IPS-18c (cell line): ENCODE data around the gene CD81.

ENCODE experiments used
- H3K4me3 ChIP-seq: 2 replicates; pipeline ENCODE4 v1.7.0; 2013; ENCODE audit warnings: low read depth, mild to moderate bottlenecking, low read length, moderate library complexity; ENCODE audit not compliant: insufficient read depth
- H3K9me3 ChIP-seq: one replicate; pipeline ENCODE4 v1.6.1; 2013; ENCODE audit warnings: mild to moderate bottlenecking, low read length, moderate library complexity; ENCODE audit not compliant: control insufficient read depth, insufficient read depth

The CD81 gene

DNA sequence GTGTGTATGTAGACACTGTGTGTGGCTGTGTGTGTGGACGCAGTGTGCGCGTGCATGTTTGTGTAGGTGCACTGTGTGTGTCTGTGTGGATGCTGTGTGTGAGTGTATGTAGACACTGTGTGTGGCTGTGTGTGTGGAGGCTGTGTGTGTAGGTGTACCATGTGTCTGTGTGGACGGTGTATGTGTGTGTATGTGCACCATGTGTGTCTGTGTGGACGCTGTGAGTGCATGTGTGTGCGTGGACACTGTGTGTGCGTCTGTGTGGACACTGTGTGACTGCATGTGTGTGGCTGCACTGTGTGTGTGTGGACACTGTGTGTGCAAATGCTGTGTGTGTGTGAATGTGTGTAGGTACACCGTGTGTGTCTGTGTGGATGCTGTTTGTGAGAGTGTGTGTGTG is 56.9 kb downstream of the CD81 start:
- Histone ChIP-seq H3K4me3 (no peak overlapping the region), H3K9me3 (peaks cover 2% of the 10 kb centered on the region)

DNA sequence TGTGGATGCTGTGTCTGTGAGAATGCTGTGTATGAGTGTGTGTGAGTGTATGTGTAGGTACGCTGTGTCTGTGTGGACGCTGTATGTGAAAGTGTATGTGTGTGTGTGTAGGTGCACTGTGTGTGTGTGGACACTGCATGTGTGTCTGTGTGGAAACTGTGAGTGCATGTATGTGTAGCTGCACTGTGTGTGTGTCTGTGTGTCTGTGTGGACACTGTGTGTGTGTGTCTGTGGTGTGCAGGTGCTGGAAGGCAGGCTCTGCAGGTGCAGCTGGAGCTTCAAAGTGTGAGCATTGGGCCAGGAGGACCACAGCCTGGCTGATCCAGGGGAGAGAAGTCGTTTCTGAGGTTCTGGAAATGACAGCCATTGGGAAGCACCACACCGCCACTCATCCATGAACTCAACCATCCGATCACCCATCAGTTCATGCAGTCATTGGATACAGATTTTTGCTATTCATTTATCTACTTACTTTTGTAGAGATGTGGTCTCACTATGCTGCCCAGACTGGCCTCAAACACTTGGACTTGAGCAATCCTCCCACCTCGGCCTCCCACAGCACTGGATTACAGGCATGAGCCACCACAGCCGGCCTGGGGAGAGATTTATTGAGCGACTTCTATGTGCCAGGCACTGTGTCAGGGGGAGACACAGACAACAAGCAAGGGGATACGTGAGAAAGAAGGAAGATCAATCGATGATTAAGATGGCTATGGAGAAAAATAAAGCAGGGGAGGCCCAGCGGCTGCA is 57.6 kb downstream of the CD81 start:
- H3K4me3 ChIP-seq: no peak overlapping the region
- H3K9me3 ChIP-seq: peaks cover 2% of the 10 kb centered on the region

DNA sequence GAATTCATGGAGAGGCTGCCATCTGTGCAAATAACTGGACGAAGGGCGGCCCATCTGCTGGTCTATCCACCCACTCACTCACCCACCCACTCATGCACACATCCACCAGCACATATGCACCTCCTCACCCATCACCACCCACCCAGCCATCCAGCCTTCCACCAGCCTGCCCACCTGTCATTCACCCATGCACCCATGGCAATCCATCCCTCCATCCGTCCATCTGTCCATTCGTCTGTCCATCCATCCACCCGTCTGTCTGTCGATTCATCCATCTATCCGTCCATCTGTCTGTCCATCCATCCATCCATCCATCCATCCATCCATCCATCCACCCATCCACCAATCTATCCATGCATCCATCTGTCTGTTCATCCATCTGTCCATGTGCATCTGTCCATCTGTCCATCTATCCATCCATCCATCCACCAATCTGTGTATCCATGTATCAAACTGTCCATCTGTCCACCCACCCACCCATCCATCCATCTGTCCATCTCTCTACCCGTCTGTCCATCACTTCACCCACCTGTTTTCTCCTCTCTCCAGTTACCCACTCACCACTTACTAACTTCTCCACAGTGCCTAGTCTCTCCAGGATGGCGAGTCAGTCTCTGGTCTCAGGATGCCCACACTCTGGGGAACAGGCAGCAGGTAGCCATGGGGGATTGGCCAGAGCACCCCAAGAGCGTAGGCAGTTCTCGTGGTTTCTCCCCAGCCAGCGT is 58.3 kb downstream of the CD81 start:
- Histone ChIP-seq H3K9me3 (peaks cover 2% of the 10 kb centered on the region), H3K4me3 (no peak overlapping the region)

DNA sequence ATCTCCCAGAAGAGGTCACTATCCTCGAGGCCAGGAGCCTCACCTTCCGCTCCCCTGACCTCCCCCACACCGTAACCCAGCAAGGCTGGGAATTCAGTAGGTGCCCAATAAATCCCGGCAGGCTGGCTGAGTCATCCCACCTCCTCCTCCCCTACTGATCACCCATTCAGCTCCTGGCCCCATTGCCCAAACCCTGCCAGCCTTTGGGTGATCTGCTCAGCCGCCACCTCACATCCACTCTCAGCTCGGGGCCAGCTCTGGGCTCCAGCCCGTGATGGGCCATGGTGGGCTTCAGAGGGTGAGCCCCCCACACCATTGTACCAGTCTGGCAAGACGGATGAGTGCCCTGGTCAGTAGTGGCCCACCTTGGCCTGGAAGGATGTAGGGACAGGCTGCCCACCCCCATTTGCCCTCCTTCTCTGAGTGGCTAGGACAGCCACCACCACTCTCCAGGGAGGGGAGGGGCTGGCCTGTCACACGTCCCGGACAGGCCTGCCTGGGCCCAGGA is 59.0 kb downstream of the CD81 start:
- Histone ChIP-seq H3K9me3 (peaks cover 2% of the 10 kb centered on the region), H3K4me3 (no peak overlapping the region)

DNA sequence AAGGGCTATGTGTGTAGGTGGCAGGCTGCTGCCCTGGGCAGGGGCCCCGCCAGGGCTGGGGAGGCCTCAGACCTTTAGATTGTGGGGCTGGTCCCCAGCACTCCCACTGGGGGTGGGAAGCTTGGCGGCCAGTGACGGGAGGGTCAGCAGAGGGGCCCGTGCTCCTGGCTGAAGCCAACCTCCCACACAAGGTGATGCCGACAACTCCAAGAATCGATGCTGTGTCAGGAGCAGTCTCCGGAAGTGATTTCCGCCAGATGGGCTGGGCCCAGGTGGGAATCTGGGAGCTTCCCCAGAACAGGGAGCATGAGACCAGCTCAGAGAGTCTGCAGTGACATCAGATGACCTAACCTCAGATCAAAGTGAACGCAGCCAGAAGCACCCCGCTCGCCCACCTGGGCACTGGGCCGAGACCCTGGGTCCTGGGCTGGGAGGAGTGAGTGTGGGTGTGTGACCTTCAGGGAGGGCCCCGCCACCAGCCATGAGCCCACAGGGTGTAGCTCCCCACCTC is 59.5 kb downstream of the CD81 start:
- Histone ChIP-seq H3K9me3 (peaks cover 2% of the 10 kb centered on the region), H3K4me3 (no peak overlapping the region)

GRCh38 chr11:2437516-2437915 is 60.4 kb downstream of the CD81 start:
- H3K9me3 ChIP-seq: peaks cover 2% of the 10 kb centered on the region
- H3K4me3 ChIP-seq: no peak overlapping the region

DNA sequence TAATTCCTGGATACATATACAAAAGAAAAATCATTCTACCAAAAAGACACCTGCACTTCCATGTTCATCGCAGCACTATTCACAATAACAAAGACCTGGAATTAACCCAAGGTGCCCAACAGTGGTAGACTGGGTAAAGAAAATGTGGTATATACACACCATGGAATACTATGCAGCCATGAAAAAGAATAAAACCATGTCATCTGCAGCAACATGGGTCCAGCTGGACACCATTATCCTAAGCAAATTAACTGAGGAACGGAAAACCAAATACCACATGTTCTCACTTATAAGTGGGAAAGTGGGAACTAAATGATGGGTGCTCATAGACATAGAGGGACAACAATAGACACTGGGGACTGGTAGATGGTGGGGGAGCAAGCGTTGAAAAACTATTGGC is 62.7 kb downstream of the CD81 start:
- H3K4me3 ChIP-seq: no peak overlapping the region
- no peaks in the 10 kb centered on the region for H3K9me3 ChIP-seq

GRCh38 chr11:2440646-2441045 is 63.5 kb downstream of the CD81 start:
- Histone ChIP-seq H3K9me3 (no peaks in the 10 kb centered on the region), H3K4me3 (no peak overlapping the region)

- no peaks in the 10 kb centered on the region for H3K9me3 ChIP-seq
- no peak overlapping the region for H3K4me3 ChIP-seq
Observed at GRCh38 chr11:2441171-2441570, 64.1 kb downstream of the CD81 start.

DNA sequence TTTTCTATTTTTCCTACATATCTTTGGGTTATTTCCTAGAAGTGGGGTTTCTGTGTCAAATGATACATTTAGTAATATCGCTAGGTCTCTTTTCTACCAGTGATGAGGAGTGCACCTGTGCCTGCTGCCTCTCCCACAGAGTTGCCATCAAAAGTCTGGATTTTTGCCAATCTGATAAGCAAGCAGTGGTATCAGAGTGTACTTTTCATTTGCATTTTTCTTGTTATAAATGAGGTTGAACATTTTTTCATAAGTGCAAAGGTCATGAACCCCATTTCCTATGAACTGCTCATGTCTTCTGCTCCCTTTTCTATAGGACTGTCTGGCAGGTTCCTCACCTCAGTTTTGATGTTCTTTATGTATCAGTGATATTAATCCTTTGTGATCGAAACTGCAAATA is 65.5 kb downstream of the CD81 start:
- H3K4me3 ChIP-seq: no peak overlapping the region
- H3K9me3 ChIP-seq: no peaks in the 10 kb centered on the region

- Histone ChIP-seq H3K4me3 (no peak overlapping the region), H3K9me3 (no peaks in the 10 kb centered on the region)
Observed at GRCh38 chr11:2443406-2443805, 66.3 kb downstream of the CD81 start.

- Histone ChIP-seq H3K9me3 (no peaks in the 10 kb centered on the region), H3K4me3 (peak within 1 kb of the TSS; percentile 72)
Observed at GRCh38 chr11:2443881-2444820, 67.0 kb downstream of the CD81 start, which contains the start of gene TRPM5. Gene TRPM5 (minus strand): TSS chr11:2444514. CDS start chr11:2423036, 21,478 bp downstream.

DNA sequence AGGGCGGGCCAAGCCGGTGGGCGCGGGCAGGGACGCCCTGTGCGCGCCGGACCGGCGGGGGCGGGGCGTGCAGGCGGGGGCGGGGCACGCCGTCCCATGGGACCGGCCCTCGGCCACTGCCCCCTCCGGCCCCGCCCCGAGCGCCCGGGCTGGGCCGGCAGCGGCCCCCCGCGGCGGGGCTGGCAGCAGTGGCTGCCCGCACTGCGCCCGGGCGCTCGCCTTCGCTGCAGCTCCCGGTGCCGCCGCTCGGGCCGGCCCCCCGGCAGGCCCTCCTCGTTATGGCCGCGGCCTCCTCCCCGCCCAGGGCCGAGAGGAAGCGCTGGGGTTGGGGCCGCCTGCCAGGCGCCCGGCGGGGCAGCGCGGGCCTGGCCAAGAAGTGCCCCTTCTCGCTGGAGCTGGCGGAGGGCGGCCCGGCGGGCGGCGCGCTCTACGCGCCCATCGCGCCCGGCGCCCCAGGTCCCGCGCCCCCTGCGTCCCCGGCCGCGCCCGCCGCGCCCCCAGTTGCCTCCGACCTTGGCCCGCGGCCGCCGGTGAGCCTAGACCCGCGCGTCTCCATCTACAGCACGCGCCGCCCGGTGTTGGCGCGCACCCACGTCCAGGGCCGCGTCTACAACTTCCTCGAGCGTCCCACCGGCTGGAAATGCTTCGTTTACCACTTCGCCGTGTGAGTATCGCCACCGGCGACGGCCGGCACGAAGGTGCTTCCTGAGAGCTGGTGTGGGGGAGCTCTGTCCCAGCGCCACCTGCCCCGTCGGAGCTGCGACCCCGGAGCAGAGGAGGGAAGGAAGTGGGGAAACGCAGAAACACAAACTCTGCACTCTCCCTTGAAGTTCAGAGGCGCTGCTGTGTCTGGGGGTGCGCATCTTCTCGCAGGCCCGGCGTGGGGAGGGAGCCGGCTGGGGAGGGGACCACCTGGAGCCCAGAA is 68.0 kb downstream of the CD81 start, which contains the start of gene KCNQ1:
TSS of gene KCNQ1 (plus strand) at position 188 of the 925 bp plus-strand sequence. CDS start at position 279, 91 bp downstream.
- peak within 1 kb of the TSS; percentile 72 for H3K4me3 ChIP-seq
- H3K9me3 ChIP-seq: no peaks in the 10 kb centered on the region

DNA sequence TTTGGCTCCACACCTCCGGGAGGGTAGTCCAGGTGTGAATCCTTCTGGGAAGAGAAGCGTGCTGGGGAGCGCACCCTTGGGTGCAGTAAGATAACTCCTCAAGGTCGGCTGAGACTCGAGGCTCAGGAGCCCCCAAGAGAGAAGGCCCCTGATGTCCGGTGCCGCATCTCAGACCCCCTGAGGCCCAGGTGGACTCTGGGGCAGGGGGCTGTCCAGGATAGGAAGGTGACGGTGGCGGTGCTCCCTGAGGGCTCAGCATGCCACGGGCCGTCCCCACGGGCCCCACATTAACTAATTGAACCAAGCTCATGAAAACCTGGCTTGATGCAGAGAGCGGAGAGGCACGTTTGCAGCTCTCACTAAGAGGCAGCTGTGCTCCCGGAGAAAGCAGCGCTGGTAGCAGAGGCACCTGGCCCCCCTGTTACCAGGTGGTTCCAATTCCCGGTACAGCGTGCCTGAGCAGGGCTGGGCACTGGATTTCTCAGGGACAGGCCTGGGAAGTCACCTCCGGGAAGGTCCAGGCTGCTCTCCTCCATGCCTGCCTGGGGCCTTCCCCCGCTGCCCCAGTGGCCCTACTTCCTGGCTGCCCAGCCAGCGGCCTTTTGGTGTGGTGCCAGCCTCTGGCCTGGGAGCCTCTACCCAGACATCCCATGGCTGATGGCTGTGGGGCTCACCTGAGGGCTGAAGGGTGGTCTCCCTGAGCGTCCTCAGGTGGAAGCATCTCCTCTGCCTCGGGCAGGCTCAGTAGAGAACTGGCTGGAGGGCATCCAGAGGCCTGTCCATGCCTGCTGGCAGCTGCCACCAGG is 68.8 kb downstream of the CD81 start:
- H3K9me3 ChIP-seq: no peaks in the 10 kb centered on the region
- peak overlapping the region; percentile 43 for H3K4me3 ChIP-seq

- no peaks in the 10 kb centered on the region for H3K9me3 ChIP-seq
- H3K4me3 ChIP-seq: no peak overlapping the region
Observed at GRCh38 chr11:2446590-2447252, 69.6 kb downstream of the CD81 start.
